HG03175 (cell line): ENCODE data around the gene DHRSX.
"Not testable (repeated sequence)": the region's sequence is repeated elsewhere in the genome, so short reads cannot be mapped to it uniquely, and the experiment has no call there.

Experiments used
- ATAC-seq: cut with Tn5 transposase; IDR thresholded peaks from one replicate; pipeline ENCODE4 v1.9.1; 2021; ENCODE audit warnings: mild to moderate bottlenecking, moderate library complexity; ENCODE audit not compliant: unreplicated experiment

DHRSX gene

DNA sequence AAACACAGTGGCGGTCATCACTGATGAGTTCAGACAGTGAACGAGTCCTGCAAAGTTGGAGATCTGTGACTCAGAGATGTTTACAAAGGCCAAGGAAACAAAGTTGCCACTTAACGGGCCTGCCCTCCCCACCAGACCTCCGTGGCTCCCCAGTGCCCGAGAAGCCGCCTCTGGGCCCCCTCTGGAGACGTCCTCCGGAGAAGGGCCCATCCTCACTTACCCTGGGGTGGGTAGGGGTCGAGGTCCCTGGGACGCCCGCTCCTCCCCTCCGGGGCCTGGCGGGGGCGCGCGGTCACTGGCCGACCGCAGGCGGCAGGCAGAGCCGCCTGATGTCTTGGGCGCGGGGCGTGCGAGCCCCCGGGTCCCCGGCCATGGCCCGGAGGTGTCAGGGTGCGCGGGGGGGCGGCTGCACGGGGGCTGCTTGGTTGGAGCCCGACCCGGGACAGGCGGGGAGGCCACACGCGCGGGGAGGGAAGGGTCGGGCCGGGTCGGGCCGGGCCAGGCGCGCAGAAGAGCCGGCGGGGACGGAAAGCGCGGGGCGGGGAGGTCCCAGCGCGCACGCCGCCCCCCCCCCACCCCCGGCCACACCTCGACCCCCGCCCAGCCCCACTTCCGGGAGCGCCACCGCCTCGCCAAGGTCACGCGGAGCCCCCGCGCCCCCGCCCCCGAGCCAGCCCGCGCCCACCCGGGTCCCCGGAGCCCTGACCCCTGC is 529 bp downstream of the DHRSX start:
- ATAC-seq, result peak; percentile 47

DNA sequence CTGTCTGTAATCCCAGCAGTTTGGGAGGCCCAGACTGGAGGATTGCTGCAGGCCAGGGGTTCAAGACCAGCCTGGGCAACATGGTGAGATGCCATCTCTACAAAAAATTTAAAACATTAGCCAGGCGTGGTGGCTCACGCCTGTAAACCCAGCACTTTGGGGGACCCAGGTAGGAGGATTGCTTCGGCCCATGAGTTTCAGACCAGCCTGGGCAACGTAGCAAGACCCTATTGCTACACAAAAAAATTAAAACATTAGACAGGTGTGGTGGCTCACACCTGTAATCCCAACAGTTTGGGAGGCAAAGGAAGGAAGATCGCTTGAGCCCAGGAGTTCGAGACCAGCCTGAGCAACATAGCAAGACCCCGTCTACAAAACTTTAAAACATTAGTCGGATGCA is 1.3 kb downstream of the DHRSX start:
- ATAC-seq, result no peak

DNA sequence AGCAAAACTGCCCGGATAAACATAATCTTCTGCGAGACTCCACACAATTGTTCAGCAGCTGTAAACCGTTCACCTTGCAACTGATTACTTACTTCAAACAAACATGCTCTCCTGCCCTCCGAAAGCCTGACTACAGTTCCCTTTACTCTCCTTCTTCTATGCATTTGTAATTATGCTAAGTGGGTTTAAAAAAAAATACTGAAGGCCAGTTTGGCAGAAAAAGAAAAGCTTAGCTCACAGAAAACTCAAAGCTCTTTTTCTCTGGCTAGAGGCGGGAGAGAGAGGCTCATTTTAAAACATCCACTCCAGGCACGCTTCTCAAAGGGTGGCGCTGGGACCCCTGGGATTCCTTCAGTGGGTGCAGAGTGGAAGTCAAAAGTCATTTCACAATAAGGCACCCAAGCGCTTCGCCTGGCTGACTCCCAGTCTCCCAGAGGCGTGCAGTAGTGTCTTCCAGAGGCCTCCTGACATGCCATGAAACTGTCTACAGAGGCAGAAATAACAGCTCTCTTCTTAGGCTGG is 1.9 kb downstream of the DHRSX start:
- ATAC-seq, result no peak

DNA sequence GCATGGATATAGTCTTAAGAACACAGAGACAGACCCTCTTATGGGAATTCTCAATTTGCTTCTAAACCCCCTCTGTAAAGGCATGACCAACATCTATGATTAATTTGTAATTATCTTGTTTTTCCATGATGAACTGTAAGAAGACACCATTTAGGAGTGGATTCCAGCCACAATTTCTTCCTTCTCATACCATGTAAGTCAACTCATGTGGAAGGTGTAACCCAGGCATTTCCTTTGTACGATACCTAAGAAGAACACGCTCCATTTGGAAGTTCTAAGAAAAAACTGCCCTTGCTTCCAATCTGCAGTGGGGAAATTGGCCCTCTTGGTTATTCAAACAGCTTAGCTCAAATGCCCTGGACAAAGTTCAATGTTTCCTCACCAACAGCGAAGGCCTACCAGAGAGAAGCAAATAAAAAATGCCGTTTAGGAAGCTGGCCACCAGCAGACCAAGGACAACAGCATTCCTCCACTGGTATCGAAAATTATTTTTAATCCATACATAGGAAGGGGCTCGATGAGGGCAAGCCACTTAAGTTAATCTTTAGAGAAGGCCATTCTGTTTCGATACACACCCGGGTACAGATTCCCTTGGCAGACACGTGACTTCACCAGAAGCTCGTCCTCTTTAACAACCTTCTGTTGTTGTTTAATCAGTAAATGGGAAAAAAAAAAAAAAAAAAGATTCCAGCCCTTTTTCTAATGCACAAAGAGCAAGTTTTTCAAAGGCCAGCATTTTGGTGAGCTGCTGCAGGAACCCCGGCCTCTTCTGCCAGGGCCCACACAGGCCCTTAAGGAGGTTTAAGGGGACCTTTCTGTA is 2.6 kb downstream of the DHRSX start:
- no peak for ATAC-seq

DNA sequence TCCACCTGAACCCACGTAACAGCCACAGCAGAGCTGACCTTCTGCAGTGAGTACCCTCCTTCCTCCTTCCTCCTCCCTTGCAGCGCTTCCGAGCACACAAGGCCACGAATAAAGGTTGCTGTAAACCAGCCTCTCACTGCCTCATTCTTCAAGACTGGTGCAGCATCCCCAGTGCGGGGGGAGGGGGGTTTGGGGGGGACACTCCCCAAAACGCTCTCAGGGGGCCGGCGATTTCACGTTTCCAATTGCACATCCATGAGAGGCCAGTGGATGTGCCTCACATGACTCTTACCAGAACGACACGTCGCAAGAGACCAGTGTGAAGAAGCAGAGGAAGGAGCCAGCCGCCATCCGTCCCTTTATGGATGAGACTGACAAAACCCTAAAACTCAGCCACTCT is 5.2 kb downstream of the DHRSX start:
- ATAC-seq, result no peak

DNA sequence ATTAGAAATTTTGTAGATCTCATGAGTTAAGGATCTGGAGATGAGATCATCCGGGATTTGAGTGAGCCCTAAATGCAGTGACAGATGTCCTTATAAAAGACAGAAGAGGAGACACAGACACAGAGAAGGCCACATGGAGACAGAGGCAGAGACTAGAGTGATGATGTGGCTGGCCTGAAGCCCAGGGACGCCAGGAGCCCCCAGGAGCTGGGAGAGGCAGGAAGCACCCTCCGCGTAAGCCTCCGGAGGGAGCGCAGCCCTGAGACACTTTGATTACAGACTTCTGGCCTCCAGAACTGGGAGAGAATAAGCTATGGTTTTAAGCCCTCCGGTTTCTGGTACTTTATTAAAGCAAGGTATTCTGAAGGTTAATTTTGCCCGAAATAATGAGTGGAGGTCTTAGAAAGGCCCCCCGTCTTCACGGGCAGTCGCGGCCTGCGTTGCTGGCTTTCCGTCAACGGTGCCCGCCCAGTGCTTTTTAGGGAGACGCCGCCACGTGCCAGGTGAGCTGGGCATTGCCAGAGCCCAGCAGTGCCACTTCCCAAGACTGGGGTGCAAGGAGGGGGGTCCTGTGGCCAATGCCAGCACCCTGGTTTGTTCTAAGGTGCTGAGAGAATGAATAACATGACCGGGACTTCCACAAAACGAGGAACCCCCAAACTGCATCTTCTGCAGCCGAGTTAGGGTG is 8.1 kb downstream of the DHRSX start:
- ATAC-seq, result no peak

DNA sequence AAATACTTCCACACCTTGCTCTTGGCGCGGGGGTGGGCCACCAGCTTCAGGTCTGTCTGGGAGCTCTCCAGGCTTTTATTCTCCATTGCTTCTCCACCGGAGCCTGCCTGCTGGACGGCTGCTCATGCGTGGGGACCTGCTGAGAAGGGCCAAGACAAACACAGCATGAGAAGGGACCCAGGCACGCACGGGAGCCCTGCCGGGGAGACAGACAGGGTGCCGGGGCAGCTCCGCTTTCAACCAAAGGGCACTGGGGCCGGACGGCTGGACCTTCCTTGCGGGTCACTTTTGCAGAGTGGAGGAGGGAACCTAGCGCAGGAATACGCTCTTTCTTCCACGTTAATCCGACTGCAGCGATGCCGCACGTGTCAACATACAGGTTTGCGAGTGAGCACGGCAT is 10.1 kb downstream of the DHRSX start:
- ATAC-seq, result no peak

DNA sequence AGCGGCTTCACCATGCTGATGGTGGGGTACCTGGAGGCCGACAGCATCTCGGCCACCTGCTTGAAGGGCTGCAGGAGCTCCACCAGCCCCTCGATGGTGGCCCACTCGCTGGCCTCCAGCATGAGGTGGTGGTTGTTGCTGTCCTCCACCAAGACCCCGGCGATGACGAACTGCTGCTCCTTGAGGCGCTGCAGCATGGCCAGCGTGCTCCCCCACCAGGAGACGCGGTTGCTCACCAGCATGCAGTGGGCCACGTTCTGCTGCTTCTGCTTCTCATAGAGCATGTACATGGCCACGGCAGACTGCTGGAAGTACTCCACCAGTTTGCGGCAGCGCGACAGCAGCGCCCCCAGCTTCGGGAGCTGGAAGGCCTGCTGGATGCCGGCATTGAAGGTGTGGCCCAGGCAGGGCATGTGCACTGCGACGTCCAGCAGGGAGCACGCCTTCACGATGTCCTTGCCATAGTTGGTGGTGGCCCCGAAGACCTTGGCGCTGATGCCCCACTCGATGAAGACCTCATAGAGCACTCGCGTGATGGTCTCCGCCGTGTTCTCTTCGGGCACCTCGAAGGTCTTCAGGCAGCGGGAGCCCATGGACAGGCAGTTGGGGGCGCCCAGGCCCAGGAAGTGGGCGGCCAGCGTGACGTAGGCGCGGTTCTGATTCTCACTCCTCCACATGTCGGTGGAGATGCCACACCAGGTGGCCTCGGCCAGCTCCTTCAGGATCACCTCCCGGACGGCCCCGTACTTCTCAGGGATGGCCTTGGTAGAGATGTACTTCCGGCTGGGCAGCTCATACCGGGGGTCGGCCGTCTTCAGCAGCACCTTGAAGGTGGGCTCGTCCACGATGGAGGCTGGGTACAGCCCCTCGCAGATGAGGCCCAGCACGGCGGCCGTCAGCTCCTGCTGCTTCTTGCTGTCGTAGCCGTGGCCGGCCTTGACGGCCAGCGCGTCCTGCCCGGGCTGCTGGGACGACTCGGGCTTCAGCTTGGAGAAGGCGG is 11.0 kb downstream of the DHRSX start:
- ATAC-seq, result no peak

DNA sequence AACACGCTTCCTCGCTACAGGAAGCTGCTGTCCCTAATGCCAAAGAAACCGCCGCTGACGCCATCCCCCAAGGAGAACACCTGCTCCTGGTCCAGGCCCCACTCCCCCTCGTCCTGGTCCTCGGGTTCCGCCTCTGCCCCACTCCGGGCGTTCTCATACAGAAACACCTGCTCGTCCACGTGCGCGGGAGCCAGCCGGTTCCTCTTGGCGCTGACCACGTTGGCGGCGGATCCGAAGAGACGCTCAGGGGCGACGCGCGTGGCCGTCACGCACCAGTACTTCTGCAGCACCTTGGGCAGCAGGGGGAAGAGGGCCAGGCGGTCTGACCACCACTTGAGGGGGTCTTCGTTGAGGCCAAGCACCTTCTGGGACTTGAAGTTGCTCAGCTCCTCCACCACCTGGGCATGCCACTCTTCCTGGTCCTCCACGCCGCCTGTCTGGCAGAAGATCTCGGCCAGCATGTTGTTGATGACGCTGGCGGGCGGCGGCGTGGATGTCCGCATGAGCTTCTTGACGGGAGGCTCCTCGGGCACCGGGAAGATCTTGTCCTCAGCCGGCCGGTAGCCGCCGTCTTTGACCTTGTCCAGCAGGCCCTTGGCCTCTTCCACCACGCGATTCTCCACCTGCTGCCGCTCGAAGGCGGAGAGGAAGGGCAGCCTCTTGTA is 12.0 kb downstream of the DHRSX start:
- no peak for ATAC-seq

DNA sequence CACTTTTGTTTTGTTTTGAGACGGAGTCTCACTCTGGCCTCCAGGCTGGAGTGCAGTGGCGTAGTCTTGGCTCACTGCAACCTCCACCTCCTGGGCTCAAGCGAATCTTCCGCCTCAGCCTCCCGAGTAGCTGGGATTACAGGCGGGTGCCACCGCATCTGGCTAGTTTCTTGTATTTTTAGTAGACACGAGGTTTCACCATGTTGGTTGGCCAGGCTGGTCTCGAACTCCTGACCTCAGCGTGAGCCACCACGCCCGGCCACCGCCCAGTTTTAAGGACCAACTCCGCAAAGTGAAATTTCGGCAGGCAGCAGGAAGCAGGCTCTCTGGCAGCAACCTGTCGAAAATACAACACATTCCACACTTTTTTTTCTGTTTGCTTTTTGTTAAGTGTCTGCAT is 13.4 kb downstream of the DHRSX start:
- ATAC-seq, result no peak

DNA sequence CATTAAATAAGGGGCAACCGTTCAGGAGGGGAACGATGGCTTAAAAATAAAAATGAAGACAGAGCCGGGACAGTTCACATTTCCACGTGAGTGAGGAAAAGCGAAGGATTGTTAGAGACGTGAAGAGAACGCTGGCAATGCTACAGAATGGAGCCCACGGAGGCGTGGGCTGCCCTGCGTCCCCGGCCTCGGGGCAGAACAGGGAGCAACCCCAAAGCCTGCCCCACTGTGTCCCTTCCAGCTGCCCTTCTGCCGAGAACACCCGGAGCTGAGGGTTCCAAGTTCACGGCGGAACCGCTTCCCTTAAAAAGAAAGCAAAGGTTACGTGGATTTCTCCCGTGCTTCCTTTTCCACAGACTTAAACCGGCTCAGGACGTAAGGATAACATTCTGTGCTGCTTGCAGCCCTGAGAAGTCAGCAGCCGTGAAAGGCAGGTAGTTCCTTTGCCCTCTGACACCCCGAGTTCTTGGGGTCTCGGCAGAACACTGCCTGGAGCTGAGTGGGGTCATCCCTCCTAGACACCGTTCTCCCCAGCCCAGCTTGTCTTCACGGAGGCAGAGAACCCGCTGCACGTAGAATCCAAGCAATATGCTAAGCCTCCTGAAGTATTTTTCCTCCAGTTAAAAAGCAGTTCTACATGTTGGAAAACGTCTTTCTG is 14.2 kb downstream of the DHRSX start:
- no peak for ATAC-seq

DNA sequence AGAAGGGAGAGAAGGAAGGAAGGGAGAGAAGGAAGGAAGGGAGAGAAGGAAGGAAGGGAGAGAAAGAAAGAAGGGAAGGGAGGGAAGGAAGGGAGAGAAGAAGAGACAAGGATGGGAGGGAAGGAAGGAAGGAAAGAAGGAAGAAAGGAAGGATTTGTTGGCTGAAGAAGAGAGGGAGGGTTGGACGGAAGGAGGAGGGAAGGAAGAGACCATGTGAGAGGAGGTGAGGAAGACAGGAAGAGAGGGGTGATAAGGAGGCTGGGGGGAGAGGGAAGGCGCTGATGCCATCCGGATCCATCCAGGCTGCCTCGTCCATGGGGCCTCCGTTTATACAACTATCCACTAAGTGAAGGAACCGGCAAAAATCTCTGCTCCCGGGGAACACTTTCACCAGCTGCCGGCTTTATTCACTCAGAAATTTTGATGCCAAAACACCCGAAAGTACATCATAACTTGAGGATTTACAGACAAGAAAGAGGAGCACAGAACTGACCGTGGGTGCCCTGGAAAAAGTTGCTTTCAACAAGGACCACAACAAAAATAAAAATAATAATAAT is 14.9 kb downstream of the DHRSX start:
- ATAC-seq, result no peak

DNA sequence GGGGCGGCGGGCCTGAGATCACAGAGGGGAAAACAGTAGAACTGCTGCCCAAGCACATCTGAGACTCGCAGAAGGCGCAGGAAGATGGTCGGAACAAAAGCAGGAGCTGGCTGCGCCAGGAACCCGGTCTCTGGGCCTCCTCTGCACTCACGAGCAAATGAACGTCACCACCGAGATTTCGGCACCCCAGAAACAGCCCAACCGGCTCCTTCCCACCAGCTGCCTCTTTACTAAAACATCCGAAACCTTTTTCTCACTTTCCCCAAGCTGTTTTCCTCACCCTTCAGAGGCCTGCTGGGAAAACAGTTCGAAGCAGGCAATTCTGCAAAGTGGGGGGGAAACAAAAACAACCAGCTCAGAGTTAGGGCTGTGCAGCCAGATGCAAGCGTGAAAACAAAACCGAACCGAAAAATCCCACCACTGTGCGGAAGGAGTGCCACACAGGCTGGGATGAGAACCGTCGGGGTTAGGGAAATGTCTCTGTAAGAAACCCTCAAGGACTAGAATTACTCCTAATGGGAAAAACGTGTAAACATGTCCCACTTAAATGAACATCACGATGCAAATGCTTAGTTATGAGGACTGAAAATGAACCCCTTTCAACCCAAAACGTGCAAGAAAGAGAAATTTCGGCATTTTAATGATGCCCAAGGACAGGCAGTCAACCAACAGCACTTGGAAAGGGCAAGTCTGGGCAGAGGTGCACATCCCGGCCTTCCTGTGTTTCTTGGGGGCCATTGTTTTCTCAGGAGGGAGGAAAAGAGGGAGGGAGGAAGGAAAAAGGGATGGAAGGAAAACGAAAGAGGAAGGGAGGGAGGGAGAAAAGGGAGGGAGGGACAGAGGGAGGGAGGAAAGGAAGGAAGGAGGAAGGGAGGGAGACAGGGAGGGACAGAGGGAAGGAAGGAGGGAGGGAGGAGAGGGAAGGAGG is 15.8 kb downstream of the DHRSX start:
- no peak for ATAC-seq

DNA sequence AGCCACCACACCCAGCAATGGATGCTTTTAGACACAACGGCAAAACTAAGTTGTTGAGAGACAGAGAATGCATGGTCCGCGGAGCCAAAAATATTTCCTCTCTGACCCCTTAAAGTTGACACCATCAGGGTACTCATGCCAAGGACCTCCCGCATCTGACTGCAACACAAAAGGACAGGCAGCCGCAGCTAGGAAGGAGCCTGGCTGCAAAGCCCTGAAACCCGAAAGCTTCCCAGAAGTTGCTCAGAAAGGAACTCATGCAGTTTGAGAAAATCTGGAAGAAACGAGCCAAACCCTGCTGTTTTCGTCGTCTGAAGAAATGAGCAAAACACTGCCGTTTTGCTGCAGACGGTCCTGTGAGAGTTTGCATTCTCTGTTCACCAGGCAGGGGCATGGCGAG is 16.5 kb downstream of the DHRSX start:
- no peak for ATAC-seq

DNA sequence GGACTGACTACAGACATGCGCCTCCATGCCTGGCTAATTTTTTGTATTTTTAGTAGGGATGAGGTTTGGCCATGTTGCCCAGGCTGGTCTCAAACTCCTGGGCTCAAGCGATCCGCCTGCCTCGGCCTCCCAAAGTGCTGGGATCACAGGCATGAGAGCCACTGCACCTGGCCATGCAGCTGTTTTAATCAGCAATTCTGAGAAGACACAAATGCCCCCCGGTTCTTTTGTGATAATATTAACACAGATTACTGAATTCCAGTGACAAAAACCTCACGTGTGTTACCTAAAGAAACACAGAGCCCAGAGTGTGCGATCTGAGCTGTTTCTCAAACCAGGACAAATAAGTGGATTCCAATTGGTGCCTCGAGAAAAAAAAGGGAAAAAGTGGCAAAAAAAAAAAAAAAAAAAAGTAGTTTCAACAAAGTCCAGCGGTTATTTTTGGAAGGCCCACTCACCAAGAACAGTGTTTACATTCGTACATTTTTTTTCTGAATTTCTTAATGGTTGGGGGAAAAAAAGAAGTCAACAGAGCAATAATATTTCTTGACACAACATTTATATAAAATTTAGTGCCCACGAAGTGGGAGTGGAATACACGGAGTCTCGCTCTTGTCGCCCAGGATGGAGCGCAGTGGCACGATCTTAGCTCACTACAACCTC is 17.2 kb downstream of the DHRSX start:
- no peak for ATAC-seq

DNA sequence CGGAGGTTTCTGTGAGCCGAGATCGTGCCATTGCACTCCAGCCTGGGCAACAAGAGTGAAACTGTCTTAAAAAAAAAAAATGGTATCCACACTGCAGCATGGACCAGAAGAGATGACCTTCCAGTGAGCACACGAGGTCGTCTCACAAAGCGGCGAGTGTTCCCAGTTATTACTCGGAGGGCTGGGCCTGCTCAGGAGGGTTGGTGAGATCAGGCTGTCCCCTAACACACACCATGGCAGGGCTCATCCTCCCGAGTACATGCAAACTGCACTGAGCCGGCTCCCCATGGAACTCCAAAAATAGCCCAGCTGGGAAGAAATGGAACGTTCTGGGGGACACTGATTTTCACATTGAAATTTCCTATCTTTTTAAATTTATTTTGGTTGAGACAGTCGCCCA is 19.2 kb downstream of the DHRSX start:
- not testable (repeated sequence) for ATAC-seq

DNA sequence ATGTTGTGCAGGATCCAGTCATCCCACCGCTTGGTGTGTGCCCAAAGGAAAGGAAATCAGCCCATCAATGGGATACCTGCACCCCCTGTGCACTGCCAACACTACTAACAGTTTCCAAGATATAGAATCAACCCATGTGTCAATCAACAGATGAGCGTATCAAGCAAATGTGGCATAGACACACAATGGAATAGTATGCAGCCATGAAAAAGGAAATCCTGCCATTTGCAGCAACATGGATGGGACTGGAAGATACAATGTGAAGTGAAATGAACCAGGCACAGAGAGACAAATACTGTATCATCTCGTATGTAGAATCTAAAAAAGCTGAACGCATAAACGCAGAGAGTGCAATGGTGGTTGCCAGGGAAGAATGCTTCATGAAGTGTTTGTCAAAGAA is 20.8 kb downstream of the DHRSX start:
- ATAC-seq, result not testable (repeated sequence)

DNA sequence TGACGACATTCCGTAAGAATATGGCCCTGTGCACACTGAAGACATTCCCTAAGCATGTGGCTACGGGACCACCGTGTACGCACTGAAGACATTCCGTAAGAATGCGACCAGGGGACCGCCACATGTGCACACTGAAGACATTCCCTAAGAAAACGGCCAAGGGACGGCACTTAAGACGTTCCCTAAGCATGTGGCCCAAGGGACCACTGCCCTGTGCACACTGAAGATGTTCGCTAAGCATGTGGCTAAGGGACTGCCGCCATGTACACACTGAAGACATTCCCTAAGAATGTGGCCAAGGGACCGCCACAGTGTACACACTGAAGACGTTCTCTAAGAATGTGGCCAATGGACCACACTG is 21.4 kb downstream of the DHRSX start:
- ATAC-seq, result no peak
